SK-N-SH treated with all-trans-retinoic acid at 6 μM for 48 hours (cell line): ENCODE results near the gene ANKFN1.

Experiments
- ARNTL ChIP-seq: fragments of 450-650 bp; formaldehyde crosslinking; IDR thresholded peaks from 2 replicates; pipeline ENCODE4 v1.5.0; 2020; ENCODE audit warnings: low read depth, mild to moderate bottlenecking, moderate library complexity, borderline replicate concordance
- ISL1 ChIP-seq: fragments of 250-450 bp; sonication (Bioruptor Pico); IDR thresholded peaks from 2 replicates; pipeline ENCODE4 v2.1.2; 2022; ENCODE audit warnings: mild to moderate bottlenecking, moderate library complexity
- PPARA ChIP-seq: fragments of 250-450 bp; sonication (Bioruptor Pico); IDR thresholded peaks from 2 replicates; pipeline ENCODE4 v1.5.0; 2020; ENCODE audit warnings: mild to moderate bottlenecking, borderline replicate concordance
- TCF4 ChIP-seq: fragments of 250-450 bp; sonication (Bioruptor Pico); IDR thresholded peaks from 2 replicates; pipeline ENCODE4 v1.8.0; 2021; ENCODE audit warnings: mild to moderate bottlenecking, moderate library complexity, borderline replicate concordance
- TF ChIP-seq, protein P1 (sequence below): fragments of 250-450 bp; sonication (Bioruptor Pico); IDR thresholded peaks from 2 replicates; pipeline ENCODE4 v1.8.0; 2020; ENCODE audit warnings: mild to moderate bottlenecking, moderate library complexity, borderline replicate concordance

DNA sequence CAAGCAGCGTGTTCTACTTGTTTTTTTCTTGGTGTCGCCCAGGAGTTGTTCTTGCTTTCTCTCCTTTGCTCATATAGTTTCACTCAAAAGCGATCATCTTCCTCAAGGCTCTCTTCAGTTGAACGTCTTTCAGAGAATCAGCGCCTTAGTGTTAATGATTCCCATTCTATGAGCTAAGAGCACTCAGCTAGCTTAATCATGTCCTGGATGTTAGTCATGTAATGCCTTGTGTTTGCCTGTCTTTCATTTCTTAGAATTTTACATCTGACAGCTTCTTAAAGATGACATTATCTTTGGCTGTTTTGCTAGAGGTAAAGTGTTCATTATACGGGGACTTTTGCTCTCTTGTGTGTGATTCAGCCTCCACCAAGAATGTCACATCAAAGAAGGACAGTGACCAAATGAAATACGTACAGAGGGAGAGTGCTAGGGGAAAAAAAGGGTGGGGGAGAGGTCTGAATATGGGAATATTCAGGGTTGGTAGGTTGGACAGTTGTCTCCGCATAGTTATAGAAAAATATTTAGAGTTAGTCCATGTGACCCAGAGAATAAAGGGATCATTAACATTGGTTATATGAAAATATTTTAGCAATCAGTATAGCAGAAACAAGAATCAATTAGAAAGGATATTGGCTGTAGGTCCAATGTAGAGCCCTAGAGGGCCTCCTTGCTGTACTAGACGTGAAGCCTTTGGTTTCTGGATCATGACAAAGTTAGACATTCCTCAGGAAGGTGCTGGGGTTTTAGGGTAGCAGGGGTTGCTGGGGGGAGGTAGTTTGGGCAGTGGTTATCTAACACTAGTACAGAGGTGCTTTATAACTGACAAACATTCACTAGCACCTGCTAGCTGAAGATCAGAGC is 31.9 kb upstream of the ANKFN1 start:
- TF ChIP-seq, protein P1, sequence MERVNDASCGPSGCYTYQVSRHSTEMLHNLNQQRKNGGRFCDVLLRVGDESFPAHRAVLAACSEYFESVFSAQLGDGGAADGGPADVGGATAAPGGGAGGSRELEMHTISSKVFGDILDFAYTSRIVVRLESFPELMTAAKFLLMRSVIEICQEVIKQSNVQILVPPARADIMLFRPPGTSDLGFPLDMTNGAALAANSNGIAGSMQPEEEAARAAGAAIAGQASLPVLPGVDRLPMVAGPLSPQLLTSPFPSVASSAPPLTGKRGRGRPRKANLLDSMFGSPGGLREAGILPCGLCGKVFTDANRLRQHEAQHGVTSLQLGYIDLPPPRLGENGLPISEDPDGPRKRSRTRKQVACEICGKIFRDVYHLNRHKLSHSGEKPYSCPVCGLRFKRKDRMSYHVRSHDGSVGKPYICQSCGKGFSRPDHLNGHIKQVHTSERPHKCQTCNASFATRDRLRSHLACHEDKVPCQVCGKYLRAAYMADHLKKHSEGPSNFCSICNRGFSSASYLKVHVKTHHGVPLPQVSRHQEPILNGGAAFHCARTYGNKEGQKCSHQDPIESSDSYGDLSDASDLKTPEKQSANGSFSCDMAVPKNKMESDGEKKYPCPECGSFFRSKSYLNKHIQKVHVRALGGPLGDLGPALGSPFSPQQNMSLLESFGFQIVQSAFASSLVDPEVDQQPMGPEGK, result no peak
- TF ChIP-seq TCF4 (CRISPR knock-in tag) (no peak), PPARA (CRISPR knock-in tag) (no peak), ARNTL (CRISPR knock-in tag) (no peak), ISL1 (no peak)
